GM10266 (cell line): ENCODE results near the gene NPTXR.
"Not testable (repeated sequence)": the region's sequence is repeated elsewhere in the genome, so short reads cannot be mapped to it uniquely, and the experiment has no call there.

Experiments used
- DNase-seq: peaks from one replicate; pipeline ENCODE4 v3.0.0; 2012; ENCODE audit errors: extremely low spot score
- TF ChIP-seq, protein P1 (sequence below): IDR thresholded peaks from 2 replicates; pipeline ENCODE4 v1.5.1; 2012; ENCODE audit warnings: mild to moderate bottlenecking, low read depth; ENCODE audit not compliant: control insufficient read depth, insufficient read depth; ENCODE audit errors: missing control alignments

The NPTXR gene

GRCh38 chr22:38859581-38860282 is 15.9 kb upstream of the NPTXR start:
- TF ChIP-seq, protein P1, sequence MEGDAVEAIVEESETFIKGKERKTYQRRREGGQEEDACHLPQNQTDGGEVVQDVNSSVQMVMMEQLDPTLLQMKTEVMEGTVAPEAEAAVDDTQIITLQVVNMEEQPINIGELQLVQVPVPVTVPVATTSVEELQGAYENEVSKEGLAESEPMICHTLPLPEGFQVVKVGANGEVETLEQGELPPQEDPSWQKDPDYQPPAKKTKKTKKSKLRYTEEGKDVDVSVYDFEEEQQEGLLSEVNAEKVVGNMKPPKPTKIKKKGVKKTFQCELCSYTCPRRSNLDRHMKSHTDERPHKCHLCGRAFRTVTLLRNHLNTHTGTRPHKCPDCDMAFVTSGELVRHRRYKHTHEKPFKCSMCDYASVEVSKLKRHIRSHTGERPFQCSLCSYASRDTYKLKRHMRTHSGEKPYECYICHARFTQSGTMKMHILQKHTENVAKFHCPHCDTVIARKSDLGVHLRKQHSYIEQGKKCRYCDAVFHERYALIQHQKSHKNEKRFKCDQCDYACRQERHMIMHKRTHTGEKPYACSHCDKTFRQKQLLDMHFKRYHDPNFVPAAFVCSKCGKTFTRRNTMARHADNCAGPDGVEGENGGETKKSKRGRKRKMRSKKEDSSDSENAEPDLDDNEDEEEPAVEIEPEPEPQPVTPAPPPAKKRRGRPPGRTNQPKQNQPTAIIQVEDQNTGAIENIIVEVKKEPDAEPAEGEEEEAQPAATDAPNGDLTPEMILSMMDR: no peak
- DNase-seq: no peak

DNA sequence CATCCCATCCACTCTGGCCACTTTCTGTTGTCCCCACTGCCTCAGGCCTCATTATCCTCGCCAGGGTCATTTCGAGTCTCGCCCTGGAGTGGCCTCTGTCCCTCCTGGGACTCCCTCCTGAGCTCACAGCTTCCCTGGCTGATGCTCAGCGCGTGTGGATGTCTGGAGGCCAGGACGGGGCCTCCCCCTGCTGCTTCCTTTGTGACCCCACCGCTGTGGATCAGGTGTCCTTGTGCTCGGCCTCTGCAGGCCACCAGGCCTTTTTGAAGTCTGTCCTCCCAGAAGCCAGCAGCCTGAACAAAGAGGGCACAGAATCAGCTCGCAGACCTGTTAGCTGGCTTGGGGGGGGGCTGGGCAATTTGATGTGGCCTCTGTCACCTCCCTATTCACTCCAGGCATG is 14.7 kb upstream of the NPTXR start:
- TF ChIP-seq, protein P1: no peak
- no peak for DNase-seq

- DNase-seq: not testable (repeated sequence)
Measured at GRCh38 chr22:38854476-38854875, 10.6 kb upstream of the NPTXR start.

DNA sequence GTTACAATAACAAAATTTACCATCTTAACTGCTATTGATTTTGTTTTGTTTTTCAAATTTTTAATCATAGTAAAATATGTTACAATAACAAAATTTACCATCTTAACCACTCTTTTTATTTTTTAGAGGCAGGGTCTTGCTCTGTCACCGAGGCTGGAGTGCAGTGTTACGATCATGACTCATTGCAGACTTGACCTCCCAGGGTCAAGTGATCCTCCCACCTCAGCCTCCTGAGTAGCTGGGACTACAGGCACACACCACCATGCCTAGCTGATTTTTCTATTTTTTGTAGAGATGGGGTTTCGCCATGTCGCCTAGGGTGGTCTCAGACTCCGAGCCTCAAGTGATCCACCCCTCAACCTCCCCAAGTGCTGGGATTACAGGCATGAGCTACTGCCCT is 10.1 kb upstream of the NPTXR start:
- DNase-seq: not testable (repeated sequence)

DNA sequence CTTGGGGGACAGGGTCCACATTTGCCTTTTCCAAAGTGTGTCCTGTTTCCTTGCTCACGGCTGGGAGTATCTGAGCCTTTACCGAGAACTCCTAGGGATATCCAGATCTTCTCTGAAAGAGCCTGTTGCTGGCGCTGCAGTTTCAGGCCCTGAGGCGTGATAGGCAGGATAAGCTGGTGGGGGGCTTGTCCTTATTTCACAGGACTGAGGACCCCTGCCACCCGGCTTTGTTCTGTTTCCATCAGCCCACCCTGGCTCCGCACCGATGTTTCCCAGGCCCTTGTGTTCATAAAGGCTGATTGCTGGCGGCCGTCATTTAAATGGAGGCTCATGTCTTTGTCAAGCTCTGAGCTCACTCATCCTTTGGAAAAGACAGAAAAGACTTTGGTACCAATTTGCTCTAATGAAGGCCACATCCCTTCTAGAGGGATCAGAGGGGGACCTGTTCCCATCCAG is 9.4 kb upstream of the NPTXR start:
- no peak for DNase-seq
- TF ChIP-seq, protein P1: no peak

- DNase-seq: no peak
- TF ChIP-seq, protein P1: no peak
Measured at GRCh38 chr22:38852522-38852921, 8.7 kb upstream of the NPTXR start.

DNA sequence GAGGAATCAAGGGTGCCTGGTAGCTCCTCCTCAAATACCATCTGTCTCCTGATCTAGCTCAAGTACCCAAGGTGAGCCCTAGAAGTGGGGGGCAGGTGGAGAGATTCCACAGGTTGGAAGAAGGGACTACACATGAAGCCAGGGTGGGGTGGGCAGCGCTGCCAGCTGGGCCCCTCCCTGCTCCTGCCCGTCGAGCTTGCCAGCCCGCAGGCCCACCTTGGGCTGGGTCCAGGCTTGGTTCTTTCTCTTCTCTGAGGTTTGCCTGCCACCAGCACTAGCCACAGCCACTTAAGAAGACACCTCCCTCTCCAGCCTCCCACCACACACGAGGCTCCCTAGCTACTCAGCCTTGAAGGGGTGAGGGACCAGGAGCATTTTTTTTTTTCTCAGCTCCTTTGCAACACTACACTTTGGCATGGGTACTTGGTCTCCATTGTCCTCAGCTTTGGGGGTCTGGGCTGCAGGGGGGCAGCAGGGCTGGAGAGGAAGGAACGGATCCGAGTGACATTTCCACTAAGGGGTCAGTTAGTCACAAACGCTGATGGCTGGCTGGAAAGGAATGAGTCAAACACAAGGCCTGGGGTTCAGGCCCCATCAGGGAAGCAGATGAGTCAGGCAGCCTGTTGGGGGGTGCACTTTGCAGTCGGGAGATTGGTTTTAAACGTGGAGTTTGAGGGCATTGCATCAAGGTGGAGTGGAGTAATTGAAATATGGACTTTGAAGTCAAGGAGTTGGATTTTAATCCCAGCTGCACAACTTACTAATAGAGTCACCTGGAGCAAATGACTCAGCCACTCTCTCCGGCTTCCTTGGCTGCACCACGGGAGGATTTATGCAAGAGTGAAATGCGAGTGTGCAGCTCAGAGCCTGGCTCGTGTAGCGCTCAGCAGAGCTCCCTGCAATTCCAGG is 7.4 kb upstream of the NPTXR start:
- TF ChIP-seq, protein P1: no peak
- DNase-seq: no peak

- no peak for DNase-seq
- TF ChIP-seq, protein P1: no peak
Measured at GRCh38 chr22:38850399-38850798, 6.6 kb upstream of the NPTXR start.
